PFSK-1 (cell line): ENCODE data around the gene TCEAL1.

Experiments
- POLR2AphosphoS5 ChIP-seq: IDR thresholded peaks from 2 replicates; pipeline ENCODE4 v1.6.1; 2012; ENCODE audit warnings: low read depth, mild to moderate bottlenecking, control low read depth, low read length, moderate library complexity
- SIN3A ChIP-seq: IDR thresholded peaks from 2 replicates; pipeline ENCODE4 v1.6.1; 2012; ENCODE audit warnings: mild to moderate bottlenecking, low read length, moderate library complexity, borderline replicate concordance; ENCODE audit not compliant: insufficient read depth
- TAF1 ChIP-seq: IDR thresholded peaks from 2 replicates; pipeline ENCODE4 v1.6.1; 2012; ENCODE audit warnings: low read length, control low read depth, borderline replicate concordance; ENCODE audit not compliant: insufficient read depth

DNA sequence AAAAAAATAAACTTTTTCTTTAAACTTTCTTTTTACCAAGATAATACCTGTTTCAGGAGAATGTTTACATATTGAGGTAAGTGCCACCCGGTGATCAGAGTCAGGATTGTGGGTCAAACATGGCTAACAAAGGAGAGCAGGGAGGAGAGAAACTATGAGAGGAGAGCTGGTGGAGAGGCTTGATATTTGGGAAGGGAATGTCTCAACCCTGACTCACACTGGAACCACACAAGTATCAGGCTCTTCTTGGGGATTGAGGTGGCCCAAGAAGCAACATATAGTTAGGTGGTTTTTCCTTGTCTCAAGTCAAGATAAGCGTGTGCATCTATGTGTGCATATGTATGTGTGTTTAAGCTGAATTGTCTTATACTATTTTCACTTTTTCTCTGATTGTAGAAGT lies 6.7 kb downstream of the TCEAL1 start:
- no peak for TF ChIP-seq TAF1
- no peak for TF ChIP-seq POLR2AphosphoS5
- TF ChIP-seq SIN3A = no peak
